MM.1S (cell line): ENCODE data around the gene DTNB.
"Not testable (repeated sequence)": the region's sequence is repeated elsewhere in the genome, so short reads cannot be mapped to it uniquely, and the experiment has no call there.

Experiments
- DNase-seq: peaks from one replicate; pipeline ENCODE4 v3.0.0-alpha.2; 2015
- H2AFZ ChIP-seq: fragments of 300-600 bp; sonication (generic); 2 replicates; pipeline ENCODE4 v1.6.0; 2016; ENCODE audit warnings: antibody characterized with exemption, low read length
- H3F3A ChIP-seq: fragments of 300-600 bp; sonication (generic); 2 replicates; pipeline ENCODE4 v1.6.1; 2016; ENCODE audit warnings: mild to moderate bottlenecking, antibody characterized with exemption, low read length, moderate library complexity, mixed read lengths; ENCODE audit not compliant: insufficient read depth
- H3K27ac ChIP-seq: fragments of 300-600 bp; sonication (generic); 2 replicates; pipeline ENCODE4 v1.5.1; 2016; ENCODE audit warnings: mild to moderate bottlenecking, low read length
- H3K27me3 ChIP-seq: fragments of 300-600 bp; sonication (generic); replicated peaks from 2 replicates; pipeline ENCODE4 v1.6.0; 2016; ENCODE audit warnings: low read length; ENCODE audit not compliant: insufficient read depth
- H3K36me3 ChIP-seq: fragments of 300-600 bp; sonication (generic); replicated peaks from 2 replicates; pipeline ENCODE4 v1.6.1; 2016; ENCODE audit warnings: mild to moderate bottlenecking, low read length, mixed read lengths; ENCODE audit not compliant: insufficient read depth
- H3K4me1 ChIP-seq: fragments of 300-600 bp; sonication (generic); 2 replicates; pipeline ENCODE4 v1.6.1; 2016; ENCODE audit warnings: low read length, mixed read lengths
- H3K4me2 ChIP-seq: fragments of 300-600 bp; sonication (generic); 2 replicates; pipeline ENCODE4 v1.6.0; 2016; ENCODE audit warnings: low read depth, low read length
- H3K4me3 ChIP-seq: fragments of 300-600 bp; sonication (generic); 2 replicates; pipeline ENCODE4 v1.5.1; 2016; ENCODE audit warnings: low read length, mixed read lengths
- H3K79me2 ChIP-seq: fragments of 300-600 bp; sonication (generic); 2 replicates; pipeline ENCODE4 v1.6.1; 2016; ENCODE audit warnings: mixed run types, low read length, mixed read lengths
- H3K9ac ChIP-seq: fragments of 300-600 bp; sonication (generic); 2 replicates; pipeline ENCODE4 v1.6.1; 2016; ENCODE audit warnings: low read length, mixed read lengths
- H3K9me2 ChIP-seq: fragments of 300-600 bp; sonication (generic); replicated peaks from 2 replicates; pipeline ENCODE4 v1.6.1; 2016; ENCODE audit warnings: mild to moderate bottlenecking, low read length, mixed read lengths; ENCODE audit not compliant: insufficient read depth
- H3K9me3 ChIP-seq: fragments of 300-600 bp; sonication (generic); replicated peaks from 2 replicates; pipeline ENCODE4 v1.6.1; 2016; ENCODE audit warnings: mild to moderate bottlenecking, low read length, mixed read lengths; ENCODE audit not compliant: insufficient read depth
- H4K20me1 ChIP-seq: fragments of 300-600 bp; sonication (generic); 2 replicates; pipeline ENCODE4 v1.6.1; 2016; ENCODE audit warnings: mild to moderate bottlenecking, low read length, moderate library complexity, mixed read lengths; ENCODE audit not compliant: insufficient read depth
- EZH2 ChIP-seq: fragments of 300-600 bp; sonication (generic); optimal IDR thresholded peaks from 2 replicates; pipeline ENCODE3; 2017; ENCODE audit warnings: low read depth, mild to moderate bottlenecking, antibody characterized with exemption, low read length, mixed read lengths
- EZH2phosphoT487 ChIP-seq: fragments of 300-600 bp; sonication (generic); IDR thresholded peaks from 2 replicates; pipeline ENCODE4 v1.6.1; 2018; ENCODE audit warnings: antibody characterized with exemption, low read length
- TF ChIP-seq, protein P1 (sequence below): fragments of 300-600 bp; sonication (generic); IDR thresholded peaks from 2 replicates; pipeline ENCODE4 v1.5.1; 2016; ENCODE audit warnings: antibody characterized with exemption, low read length, mixed read lengths

Gene DTNB

GRCh38 chr2:25606892-25607291 is 66.5 kb downstream of the DTNB start:
- no peaks in the 10 kb centered on the region for H3K27me3 ChIP-seq
- H3K36me3 ChIP-seq = no peaks in the 10 kb centered on the region
- no peak overlapping the region for H3K4me3 ChIP-seq
- no peaks in the 10 kb centered on the region for H3K9me2 ChIP-seq
- H3F3A ChIP-seq = peaks cover 15% of the 10 kb centered on the region
- TF ChIP-seq EZH2 (no peak), EZH2phosphoT487 (no peak)
- TF ChIP-seq, protein P1, sequence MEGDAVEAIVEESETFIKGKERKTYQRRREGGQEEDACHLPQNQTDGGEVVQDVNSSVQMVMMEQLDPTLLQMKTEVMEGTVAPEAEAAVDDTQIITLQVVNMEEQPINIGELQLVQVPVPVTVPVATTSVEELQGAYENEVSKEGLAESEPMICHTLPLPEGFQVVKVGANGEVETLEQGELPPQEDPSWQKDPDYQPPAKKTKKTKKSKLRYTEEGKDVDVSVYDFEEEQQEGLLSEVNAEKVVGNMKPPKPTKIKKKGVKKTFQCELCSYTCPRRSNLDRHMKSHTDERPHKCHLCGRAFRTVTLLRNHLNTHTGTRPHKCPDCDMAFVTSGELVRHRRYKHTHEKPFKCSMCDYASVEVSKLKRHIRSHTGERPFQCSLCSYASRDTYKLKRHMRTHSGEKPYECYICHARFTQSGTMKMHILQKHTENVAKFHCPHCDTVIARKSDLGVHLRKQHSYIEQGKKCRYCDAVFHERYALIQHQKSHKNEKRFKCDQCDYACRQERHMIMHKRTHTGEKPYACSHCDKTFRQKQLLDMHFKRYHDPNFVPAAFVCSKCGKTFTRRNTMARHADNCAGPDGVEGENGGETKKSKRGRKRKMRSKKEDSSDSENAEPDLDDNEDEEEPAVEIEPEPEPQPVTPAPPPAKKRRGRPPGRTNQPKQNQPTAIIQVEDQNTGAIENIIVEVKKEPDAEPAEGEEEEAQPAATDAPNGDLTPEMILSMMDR = peak; percentile 64
- no peaks in the 10 kb centered on the region for H3K79me2 ChIP-seq
- H3K9me3 ChIP-seq = no peaks in the 10 kb centered on the region
- no peak overlapping the region for H2AFZ ChIP-seq
- DNase-seq = peak; percentile 49
- H3K4me2 ChIP-seq = no peak overlapping the region
- H3K9ac ChIP-seq = no peak overlapping the region
- H3K4me1 ChIP-seq = peaks cover 21% of the 10 kb centered on the region
- no peak overlapping the region for H3K27ac ChIP-seq
- no peaks in the 10 kb centered on the region for H4K20me1 ChIP-seq

GRCh38 chr2:25602333-25602723 is 71.0 kb downstream of the DTNB start:
- Histone ChIP-seq H3K27ac (peak overlapping the region; percentile 39; the same call in 1 of the 2 replicates), H3K9ac (no peak overlapping the region), H2AFZ (no peak overlapping the region), H4K20me1 (no peaks in the 10 kb centered on the region), H3K27me3 (no peaks in the 10 kb centered on the region), H3F3A (peaks cover 15% of the 10 kb centered on the region), H3K4me3 (no peak overlapping the region), H3K9me3 (no peaks in the 10 kb centered on the region), H3K4me1 (peaks cover 32% of the 10 kb centered on the region), H3K79me2 (no peaks in the 10 kb centered on the region), H3K9me2 (no peaks in the 10 kb centered on the region), H3K36me3 (no peaks in the 10 kb centered on the region), H3K4me2 (no peak overlapping the region)
- TF ChIP-seq EZH2 = no peak
- TF ChIP-seq EZH2phosphoT487 = no peak
- TF ChIP-seq, protein P1 = no peak
- peak; percentile 69 for DNase-seq

DNA sequence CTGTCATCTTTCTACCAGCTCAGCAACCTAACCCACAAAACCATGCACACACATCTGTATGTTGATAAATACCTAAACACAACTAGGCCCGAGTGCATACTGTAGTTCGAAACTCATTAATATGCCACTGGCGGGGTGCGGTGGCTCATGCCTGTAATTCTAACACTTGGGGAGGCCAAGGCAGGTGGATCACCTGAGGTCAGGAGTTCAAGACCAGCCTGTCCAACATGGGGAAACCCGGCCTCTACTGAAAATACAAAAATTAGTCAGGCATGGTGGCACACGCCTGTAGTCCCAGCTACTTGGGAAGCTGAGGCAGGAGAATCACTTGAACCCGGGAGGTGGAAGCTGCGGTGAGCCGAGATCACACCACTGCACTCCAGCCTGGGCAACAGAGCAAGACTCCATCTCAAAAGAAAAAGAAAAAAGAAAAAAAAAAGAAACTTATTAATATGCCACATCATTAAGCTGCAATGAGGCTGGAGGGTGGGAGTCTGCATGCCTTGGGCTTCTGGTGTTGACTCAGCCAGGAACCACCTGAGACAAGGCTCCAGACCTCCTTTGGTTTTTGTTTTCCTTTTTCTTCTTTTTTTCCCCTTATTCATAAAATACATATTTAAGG is 71.6 kb downstream of the DTNB start:
- H3K9me3 ChIP-seq, H2AFZ ChIP-seq, H3K9ac ChIP-seq, H4K20me1 ChIP-seq, DNase-seq, H3K27me3 ChIP-seq, H3K4me2 ChIP-seq, H3K36me3 ChIP-seq, H3K9me2 ChIP-seq, H3K79me2 ChIP-seq, H3K4me3 ChIP-seq: not testable (repeated sequence)
- peak overlapping the region; percentile 39; the same call in 1 of the 2 replicates for H3K27ac ChIP-seq
- peaks cover 32% of the 10 kb centered on the region for H3K4me1 ChIP-seq
- peaks cover 15% of the 10 kb centered on the region for H3F3A ChIP-seq

DNA sequence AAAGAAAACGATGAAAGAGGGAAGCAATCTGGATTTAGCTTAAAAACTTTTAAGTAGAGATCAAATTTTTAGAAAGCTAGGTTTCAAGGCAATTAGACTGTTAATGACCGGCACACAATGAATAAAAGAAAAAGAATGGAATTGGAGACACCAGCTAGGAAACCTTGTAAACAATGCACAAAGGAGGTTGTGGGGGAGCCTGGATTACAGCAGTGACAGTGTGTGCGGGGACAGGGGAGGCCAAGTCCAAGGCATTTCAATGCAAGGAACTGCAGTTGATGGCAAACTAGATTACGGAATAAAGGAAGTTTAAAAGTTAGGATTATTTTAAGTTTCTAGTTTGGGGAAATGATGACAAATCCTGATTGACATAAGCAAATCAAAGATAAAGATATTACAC is 74.5 kb downstream of the DTNB start:
- H3K4me3 ChIP-seq = no peak overlapping the region
- peaks cover 33% of the 10 kb centered on the region for H3K4me1 ChIP-seq
- H3F3A ChIP-seq = peaks cover 15% of the 10 kb centered on the region
- no peak overlapping the region for H2AFZ ChIP-seq
- no peak overlapping the region for H3K9ac ChIP-seq
- no peaks in the 10 kb centered on the region for H4K20me1 ChIP-seq
- no peaks in the 10 kb centered on the region for H3K9me2 ChIP-seq
- no peaks in the 10 kb centered on the region for H3K79me2 ChIP-seq
- no peaks in the 10 kb centered on the region for H3K9me3 ChIP-seq
- H3K36me3 ChIP-seq = no peaks in the 10 kb centered on the region
- H3K4me2 ChIP-seq = no peak overlapping the region
- TF ChIP-seq EZH2phosphoT487 = no peak
- TF ChIP-seq, protein P1 = no peak
- H3K27me3 ChIP-seq = no peaks in the 10 kb centered on the region
- H3K27ac ChIP-seq = no peak overlapping the region
- DNase-seq = no peak
